Trophoblast cell (in vitro differentiated cells and primary cell): ENCODE results near the gene ZNF276.
"Not testable (repeated sequence)": the region's sequence is repeated elsewhere in the genome, so short reads cannot be mapped to it uniquely, and the experiment has no call there.

Experiments
- DNase-seq, 2 donors: peaks; one replicate each; pipeline ENCODE4 v3.0.0-alpha.2; 2016
- H2AFZ ChIP-seq: 2 replicates; pipeline ENCODE4 v1.6.1; 2013; ENCODE audit warnings: low read length, moderate library complexity, mild to moderate bottlenecking; ENCODE audit not compliant: insufficient read depth, poor library complexity
- H2AK5ac ChIP-seq: 2 replicates; pipeline ENCODE4 v1.6.1; 2013; ENCODE audit warnings: mild to moderate bottlenecking, low read length
- H2BK120ac ChIP-seq: 2 replicates; pipeline ENCODE4 v1.6.1; 2013; ENCODE audit warnings: low read length, mild to moderate bottlenecking, moderate library complexity; ENCODE audit not compliant: insufficient read depth, poor library complexity
- H2BK12ac ChIP-seq: 2 replicates; pipeline ENCODE4 v1.6.1; 2013; ENCODE audit warnings: mild to moderate bottlenecking, low read length, moderate library complexity
- H2BK5ac ChIP-seq: 2 replicates; pipeline ENCODE4 v1.6.1; 2013; ENCODE audit warnings: low read length, low read depth, moderate library complexity, mild to moderate bottlenecking; ENCODE audit not compliant: poor library complexity
- H3K14ac ChIP-seq: 2 replicates; pipeline ENCODE4 v1.6.1; 2013; ENCODE audit warnings: mild to moderate bottlenecking, low read length
- H3K18ac ChIP-seq: 2 replicates; pipeline ENCODE4 v1.6.1; 2013; ENCODE audit warnings: mild to moderate bottlenecking, low read length
- H3K23ac ChIP-seq: 2 replicates; pipeline ENCODE4 v1.6.1; 2013; ENCODE audit warnings: low read length
- H3K27ac ChIP-seq: 2 replicates; pipeline ENCODE4 v1.5.1; 2013; ENCODE audit warnings: low read depth, mild to moderate bottlenecking, inconsistent platforms, low read length, moderate library complexity
- H3K27me3 ChIP-seq: 2 replicates; pipeline ENCODE4 v1.6.1; 2013; ENCODE audit warnings: inconsistent platforms, mild to moderate bottlenecking, low read length, moderate library complexity; ENCODE audit not compliant: insufficient read depth
- H3K36me3 ChIP-seq, 2 experiments: 1 replicate in 1 of 2; 2 replicates in 1 of 2; pipeline ENCODE4 v1.6.1; 2013; ENCODE audit warnings: low read length in 2 of 2, mild to moderate bottlenecking in 2 of 2, moderate library complexity in 1 of 2; ENCODE audit not compliant: insufficient read depth in 2 of 2, control insufficient read depth in 1 of 2
- H3K4ac ChIP-seq: 2 replicates; pipeline ENCODE4 v1.6.1; 2013; ENCODE audit warnings: low read depth, mild to moderate bottlenecking, low read length, moderate library complexity
- H3K4me1 ChIP-seq, 2 experiments: 1 replicate in 1 of 2; 2 replicates in 1 of 2; pipeline ENCODE4 v1.6.1; 2013; ENCODE audit warnings: low read length in 2 of 2, mild to moderate bottlenecking in 2 of 2, moderate library complexity in 1 of 2; ENCODE audit not compliant: insufficient read depth in 2 of 2, control insufficient read depth in 1 of 2
- H3K4me2 ChIP-seq: 2 replicates; pipeline ENCODE4 v1.6.1; 2013; ENCODE audit warnings: inconsistent platforms, mild to moderate bottlenecking, low read length, moderate library complexity
- H3K4me3 ChIP-seq: 2 replicates; pipeline ENCODE4 v1.5.1; 2013; ENCODE audit warnings: mild to moderate bottlenecking, low read depth, low read length, inconsistent platforms
- H3K79me1 ChIP-seq: one replicate; pipeline ENCODE4 v1.6.1; 2013; ENCODE audit warnings: low read length
- H3K79me2 ChIP-seq: 2 replicates; pipeline ENCODE4 v1.6.1; 2013; ENCODE audit warnings: low read length, mild to moderate bottlenecking; ENCODE audit not compliant: control insufficient read depth, insufficient read depth, poor library complexity
- H3K9ac ChIP-seq: 2 replicates; pipeline ENCODE4 v1.6.1; 2013; ENCODE audit warnings: mild to moderate bottlenecking, low read length
- H3K9me3 ChIP-seq: 2 replicates; pipeline ENCODE4 v1.6.1; 2013; ENCODE audit warnings: low read depth, mild to moderate bottlenecking, control low read depth, inconsistent platforms, low read length; ENCODE audit not compliant: insufficient read depth
- H4K12ac ChIP-seq: 2 replicates; pipeline ENCODE4 v1.6.1; 2013; ENCODE audit warnings: low read depth, mild to moderate bottlenecking, low read length, moderate library complexity
- H4K8ac ChIP-seq: 2 replicates; pipeline ENCODE4 v1.6.1; 2013; ENCODE audit warnings: low read depth, mild to moderate bottlenecking, low read length, moderate library complexity
- H4K91ac ChIP-seq: one replicate; pipeline ENCODE4 v1.6.1; 2013; ENCODE audit warnings: low read depth, mild to moderate bottlenecking, low read length, moderate library complexity
- WGBS: extraction: QIAGEN DNeasy Blood & Tissue Kit; methylation state at CpG from one replicate; pipeline ENCODE4 v1.1.7; 2013; ENCODE audit warnings: missing lambda C conversion rate; ENCODE audit not compliant: insufficient read length, insufficient coverage; ENCODE audit errors: extremely low coverage; 5-methylcytosine and 5-hydroxymethylcytosine counted together

ZNF276 gene

GRCh38 chr16:89691986-89692569 is 29.3 kb upstream of the ZNF276 start:
- H3K4me3 ChIP-seq: no peak overlapping the region
- no peak overlapping the region for H3K23ac ChIP-seq
- H3K14ac ChIP-seq: no peak overlapping the region
- no peak overlapping the region for H3K18ac ChIP-seq
- peaks cover 64 to 67% of the 10 kb centered on the region in 2 experiments for H3K36me3 ChIP-seq
- no peak overlapping the region for H4K91ac ChIP-seq
- H3K4me1 ChIP-seq: peaks cover 6 to 7% of the 10 kb centered on the region in 2 experiments
- no peak for DNase-seq
- WGBS: no CpG with 5 or more reads among the region's 13 CpGs
- H3K9me3 ChIP-seq: peaks cover 4% of the 10 kb centered on the region
- no peak overlapping the region for H3K4ac ChIP-seq
- H4K12ac ChIP-seq: no peak overlapping the region
- no peak overlapping the region for H3K27ac ChIP-seq
- no peak overlapping the region for H2BK5ac ChIP-seq
- peaks cover 5% of the 10 kb centered on the region for H3K79me2 ChIP-seq
- H2BK12ac ChIP-seq: no peak overlapping the region
- no peak overlapping the region for H2AK5ac ChIP-seq
- H2BK120ac ChIP-seq: no peak overlapping the region
- H3K4me2 ChIP-seq: no peak overlapping the region
- peaks cover 2% of the 10 kb centered on the region for H3K79me1 ChIP-seq
- H3K9ac ChIP-seq: no peak overlapping the region
- no peak overlapping the region for H4K8ac ChIP-seq
- H2AFZ ChIP-seq: no peak overlapping the region
- H3K27me3 ChIP-seq: no peaks in the 10 kb centered on the region

GRCh38 chr16:89693289-89693731 is 28.0 kb upstream of the ZNF276 start:
- Histone ChIP-seq H4K8ac (no peak overlapping the region), H3K79me2 (no peaks in the 10 kb centered on the region)
- WGBS: no CpG with 5 or more reads among the region's 11 CpGs

GRCh38 chr16:89693931-89694783 is 27.2 kb upstream of the ZNF276 start:
- Histone ChIP-seq H3K27ac (no peak overlapping the region), H3K4ac (no peak overlapping the region), H3K27me3 (no peaks in the 10 kb centered on the region), H3K79me2 (no peaks in the 10 kb centered on the region), H3K79me1 (no peaks in the 10 kb centered on the region), H3K18ac (no peak overlapping the region), H2AK5ac (no peak overlapping the region), H3K4me2 (no peak overlapping the region), H4K12ac (no peak overlapping the region), H4K91ac (no peak overlapping the region), H3K4me1 (no peaks in the 10 kb centered on the region), H2BK120ac (no peak overlapping the region), H3K23ac (no peak overlapping the region), H3K9me3 (peaks cover 3% of the 10 kb centered on the region), H2BK5ac (no peak overlapping the region), H3K9ac (no peak overlapping the region), H4K8ac (no peak overlapping the region), H3K36me3 (peaks cover 72 to 75% of the 10 kb centered on the region in 2 experiments), H2AFZ (no peak overlapping the region), H3K14ac (no peak overlapping the region), H2BK12ac (no peak overlapping the region), H3K4me3 (peak overlapping the region; percentile 30)
- WGBS: no CpG with 5 or more reads among the region's 32 CpGs
- no peak for DNase-seq

More at GRCh38 chr16:89693289-89693731, 28.0 kb upstream of the ZNF276 start:
- Histone ChIP-seq H3K23ac (no peak overlapping the region), H2BK12ac (no peak overlapping the region), H3K4me2 (no peak overlapping the region), H3K4me3 (no peak overlapping the region), H2AFZ (no peak overlapping the region), H3K27ac (no peak overlapping the region), H3K9ac (no peak overlapping the region), H4K12ac (no peak overlapping the region), H3K27me3 (no peaks in the 10 kb centered on the region), H3K18ac (no peak overlapping the region), H4K91ac (no peak overlapping the region), H3K36me3 (peaks cover 76% of the 10 kb centered on the region in 2 experiments), H3K9me3 (peaks cover 4% of the 10 kb centered on the region), H2BK5ac (no peak overlapping the region), H3K4ac (no peak overlapping the region), H2BK120ac (no peak overlapping the region), H2AK5ac (no peak overlapping the region), H3K4me1 (no peaks in the 10 kb centered on the region), H3K79me1 (no peaks in the 10 kb centered on the region), H3K14ac (no peak overlapping the region)
- no peak for DNase-seq

- not testable (repeated sequence) for H3K4me2 ChIP-seq, H3K9ac ChIP-seq, H3K9me3 ChIP-seq, H3K4me1 ChIP-seq, H3K23ac ChIP-seq, H2BK12ac ChIP-seq, H3K27ac ChIP-seq, H4K12ac ChIP-seq, H4K8ac ChIP-seq, H3K14ac ChIP-seq, H4K91ac ChIP-seq, H3K4me3 ChIP-seq, H3K18ac ChIP-seq, H3K27me3 ChIP-seq, H2AK5ac ChIP-seq, H3K79me2 ChIP-seq, H2AFZ ChIP-seq, DNase-seq, H2BK5ac ChIP-seq, H2BK120ac ChIP-seq, H3K79me1 ChIP-seq, H3K4ac ChIP-seq
- H3K36me3 ChIP-seq: peaks cover 69 to 73% of the 10 kb centered on the region in 2 experiments
- no CpG with 5 or more reads among the region's 23 CpGs for WGBS
These were observed 26.6 kb upstream of the ZNF276 start for GRCh38 chr16:89694784-89695085.
